Stimulated activated CD8-positive, alpha-beta memory T cell treated with anti-CD3 and anti-CD28 coated beads, Interleukin-7, amount 100 ng/mL, for 48 hours (primary cell): Measurements from ENCODE around the gene SLC16A6.
"Not testable (repeated sequence)": the region's sequence is repeated elsewhere in the genome, so short reads cannot be mapped to it uniquely, and the experiment has no call there.

Source experiments
- DNase-seq, 2 donors: peaks; one replicate each; pipeline ENCODE4 v3.0.0-alpha.2; 2020; ENCODE audit warnings: low read depth in 1 of 2; ENCODE audit errors: extremely low read depth in 1 of 2

Gene SLC16A6

DNA sequence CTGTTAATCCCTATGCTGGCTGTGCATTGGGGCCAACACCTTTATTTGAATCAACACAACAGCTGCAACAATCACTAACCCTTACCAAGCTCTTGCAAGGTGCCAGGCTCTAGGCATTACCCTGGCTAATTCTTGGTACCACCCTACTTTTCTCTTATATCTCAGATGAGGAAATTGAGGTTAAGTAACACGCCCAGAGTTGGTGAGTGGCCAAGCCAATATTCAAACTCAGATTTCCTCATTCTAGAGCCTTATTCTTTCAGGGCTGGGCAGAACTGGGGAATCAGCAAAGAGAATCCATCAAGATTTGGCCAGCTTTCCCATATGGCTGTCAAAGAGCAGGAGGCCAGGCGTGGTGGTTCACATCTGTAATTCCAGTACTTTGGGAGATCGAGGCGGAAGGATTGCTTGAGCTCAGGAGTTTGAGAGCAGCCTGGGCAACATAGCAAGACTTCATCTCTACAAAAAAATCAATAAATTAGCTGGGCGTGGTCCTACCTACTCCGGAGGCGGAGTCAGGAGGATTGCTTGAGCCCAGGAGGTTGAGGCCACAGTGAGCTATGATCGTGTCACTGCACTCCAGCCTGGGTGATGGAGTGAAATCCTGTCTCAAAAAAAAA, 24.1 kb upstream of the SLC16A6 start:
- DNase-seq, result no peak

DNA sequence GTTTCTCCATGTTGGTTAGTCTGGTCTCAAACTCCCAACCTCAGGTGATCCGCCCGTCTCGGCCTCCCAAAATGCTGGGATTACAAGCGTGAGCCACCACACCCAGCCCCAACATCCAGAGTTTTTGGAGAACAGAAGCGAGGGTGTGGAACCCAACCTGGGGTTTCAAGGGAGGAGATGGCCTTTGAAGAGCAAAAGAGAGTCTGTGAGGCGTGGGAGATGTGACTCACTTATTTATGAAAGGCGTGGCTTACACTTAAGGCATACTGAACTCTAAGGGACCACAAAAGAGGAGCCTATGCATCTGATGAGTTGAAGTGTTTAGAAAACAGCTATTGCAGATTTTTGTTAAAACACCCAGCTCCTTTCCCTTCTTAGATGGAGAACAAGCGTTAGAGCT, 19.2 kb upstream of the SLC16A6 start:
- DNase-seq, result no peak

GRCh38 chr17:68309066-68309670, 18.2 kb upstream of the SLC16A6 start:
- DNase-seq, result not testable (repeated sequence)

DNA sequence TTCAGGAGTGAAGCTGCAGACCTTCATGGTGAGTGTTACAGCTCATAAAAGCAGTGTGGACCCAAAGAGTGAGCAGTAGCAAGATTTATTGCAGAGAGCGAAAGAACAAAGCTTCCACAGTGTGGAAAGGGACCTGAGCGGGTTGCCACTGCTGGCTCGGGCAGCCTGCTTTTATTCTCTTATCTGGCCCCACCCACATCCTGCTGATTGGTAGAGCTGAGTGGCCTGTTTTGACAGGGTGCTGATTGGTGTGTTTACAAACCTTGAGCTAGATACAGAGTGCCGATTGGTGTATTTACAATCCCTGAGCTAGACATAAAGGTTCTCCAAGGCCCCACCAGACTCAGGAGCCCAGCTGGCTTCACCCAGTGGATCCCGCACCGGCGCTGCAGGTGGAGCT, 17.6 kb upstream of the SLC16A6 start:
- not testable (repeated sequence) for DNase-seq

DNA sequence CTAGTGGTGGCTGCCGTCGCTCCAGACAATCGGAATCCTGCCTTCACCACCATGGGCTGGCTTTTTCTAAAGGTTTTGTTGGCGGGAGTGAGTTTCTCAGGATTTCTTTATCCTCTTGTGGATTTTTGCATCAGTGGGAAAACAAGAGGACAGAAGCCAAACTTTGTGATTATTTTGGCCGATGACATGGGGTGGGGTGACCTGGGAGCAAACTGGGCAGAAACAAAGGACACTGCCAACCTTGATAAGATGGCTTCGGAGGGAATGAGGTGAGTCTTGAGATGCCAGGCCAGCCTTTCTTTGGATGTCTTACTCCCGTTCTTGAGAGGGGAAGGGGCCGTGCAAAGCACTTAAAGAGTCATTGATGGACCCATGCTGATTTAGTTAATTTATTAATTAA, 16.5 kb upstream of the SLC16A6 start:
- DNase-seq, result no peak

- no peak for DNase-seq
Measured at GRCh38 chr17:68306819-68307218, 15.9 kb upstream of the SLC16A6 start.

- DNase-seq, result no peak
Measured at GRCh38 chr17:68305142-68305541, 14.2 kb upstream of the SLC16A6 start.

GRCh38 chr17:68304706-68305105, 13.8 kb upstream of the SLC16A6 start:
- DNase-seq, result no peak

DNA sequence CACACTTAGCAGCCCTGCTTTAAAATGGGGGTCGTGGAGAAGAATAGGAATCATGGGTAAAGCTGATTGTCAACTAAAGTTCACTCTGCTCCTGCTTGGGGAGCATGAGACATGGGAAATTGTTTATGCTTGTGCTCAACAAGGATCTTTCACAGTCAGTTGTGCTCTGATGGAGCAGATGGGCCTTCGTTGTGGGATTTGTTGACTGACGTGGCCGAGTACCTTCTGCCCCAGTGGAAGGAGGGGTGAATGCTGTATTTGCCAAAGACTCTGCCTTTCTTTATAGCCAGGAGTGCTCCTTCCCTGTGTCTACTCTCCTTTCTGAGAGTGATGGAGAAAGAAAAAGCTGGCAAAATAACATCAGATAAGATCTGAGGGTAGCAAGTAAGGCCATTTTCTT, 11.7 kb upstream of the SLC16A6 start:
- DNase-seq, result no peak

- DNase-seq, result no peak
Measured at GRCh38 chr17:68302066-68302564, 11.2 kb upstream of the SLC16A6 start.

DNA sequence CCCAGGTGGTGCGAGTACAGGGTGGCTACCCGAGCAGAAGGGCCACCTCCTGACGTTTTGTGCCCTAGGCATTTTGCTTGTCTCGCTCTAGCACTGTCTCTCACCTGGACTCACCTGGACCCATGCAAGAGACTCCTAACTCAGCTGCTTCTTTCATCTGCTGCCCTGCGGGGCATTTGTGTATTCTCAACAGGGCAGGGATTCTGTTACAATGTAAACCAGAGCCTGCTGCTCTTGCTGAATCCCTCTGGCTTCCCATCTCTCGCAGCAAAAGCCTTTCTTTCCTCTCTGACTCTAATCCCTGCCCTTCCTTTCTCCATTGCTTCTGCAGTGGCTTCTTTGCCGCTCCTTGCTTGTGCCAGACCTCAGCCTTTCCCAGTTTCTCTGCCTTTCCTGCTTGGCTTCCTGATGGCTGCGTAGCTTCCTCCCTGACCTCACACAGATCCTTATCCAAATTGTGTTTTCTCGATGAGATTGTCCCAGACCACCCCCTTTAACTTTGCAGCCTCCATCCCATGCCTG, 10.6 kb upstream of the SLC16A6 start:
- no peak for DNase-seq

- no peak for DNase-seq
Measured at GRCh38 chr17:68299817-68300216, 8.9 kb upstream of the SLC16A6 start.

- no peak for DNase-seq
Measured at GRCh38 chr17:68298601-68299000, 7.7 kb upstream of the SLC16A6 start.

DNA sequence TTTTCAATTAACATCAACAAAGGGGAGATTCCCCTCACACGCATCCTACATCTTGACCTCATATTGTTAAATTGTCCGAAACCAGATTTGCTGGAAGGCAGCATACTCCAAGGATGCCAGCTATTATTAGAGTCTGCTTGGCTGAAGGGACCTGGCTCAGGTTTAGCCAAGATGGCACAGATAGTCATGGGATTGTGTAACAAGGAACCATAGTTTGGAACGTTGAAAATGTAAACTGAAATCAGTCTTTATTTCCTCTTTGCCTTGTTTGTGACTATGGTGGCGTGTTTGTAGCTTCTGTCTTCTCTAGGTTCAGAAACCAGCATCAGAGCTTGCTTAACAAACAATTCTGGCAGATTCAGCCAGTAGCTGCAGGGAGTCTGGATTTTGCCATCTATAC, 6.3 kb upstream of the SLC16A6 start:
- no peak for DNase-seq

- peak in 1 of 2 donors; percentile 38 for DNase-seq
Measured at GRCh38 chr17:68296217-68297191, 5.6 kb upstream of the SLC16A6 start.

GRCh38 chr17:68295086-68295485, 4.2 kb upstream of the SLC16A6 start:
- DNase-seq, result peak in 1 of 2 donors; percentile 41

- DNase-seq, result no peak
Measured at GRCh38 chr17:68294617-68295016, 3.7 kb upstream of the SLC16A6 start.

DNA sequence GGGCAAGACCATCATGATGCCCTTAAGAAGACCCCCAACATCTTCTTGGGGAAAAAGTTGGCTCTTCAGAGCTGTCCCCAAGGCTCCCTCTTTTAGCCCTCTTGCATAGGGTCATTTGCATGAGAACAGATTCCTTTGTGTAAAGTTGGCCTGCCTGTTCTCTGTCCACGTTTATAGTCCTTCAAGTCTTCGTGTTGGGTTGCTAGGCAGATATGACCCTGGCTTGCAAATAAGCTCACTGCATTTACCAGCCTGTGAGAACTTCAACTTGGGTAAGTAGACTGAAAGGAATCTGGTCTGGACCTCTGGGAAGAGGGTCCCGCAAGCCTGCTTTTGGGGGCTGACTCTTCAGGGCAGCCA, 3.2 kb upstream of the SLC16A6 start:
- no peak for DNase-seq

DNA sequence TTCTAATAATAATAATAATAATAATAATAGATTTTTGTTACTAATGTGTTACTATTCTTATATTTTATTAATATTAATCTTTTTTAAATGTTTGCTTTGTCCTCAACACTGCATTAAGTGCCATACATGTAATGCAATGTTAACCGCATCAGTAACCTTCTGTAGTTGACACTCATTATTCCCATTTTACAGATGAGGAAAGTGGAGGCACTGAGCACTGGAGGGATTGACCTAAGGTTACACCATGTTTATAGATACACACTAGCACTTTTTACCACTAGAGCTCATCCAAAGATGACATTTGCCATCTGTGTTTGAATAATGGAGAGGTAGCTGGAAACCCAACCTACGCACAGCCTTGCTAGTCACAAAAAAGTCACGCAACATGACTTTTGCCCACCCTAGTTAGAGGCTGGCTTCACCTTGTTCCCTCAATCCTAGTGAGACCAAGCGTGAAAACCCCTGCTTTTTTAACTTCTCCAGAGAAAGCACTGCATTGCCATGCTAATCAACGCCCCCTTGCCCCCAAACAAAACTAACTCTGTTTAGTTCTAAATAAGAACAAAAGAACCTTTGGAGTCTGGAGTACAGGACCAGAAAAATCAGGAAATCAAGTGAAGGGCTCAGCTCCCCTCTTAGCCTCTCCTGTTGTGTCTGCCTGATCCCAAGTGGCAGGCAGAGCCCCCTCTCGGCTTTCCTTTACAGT, 2.7 kb upstream of the SLC16A6 start:
- no peak for DNase-seq

DNA sequence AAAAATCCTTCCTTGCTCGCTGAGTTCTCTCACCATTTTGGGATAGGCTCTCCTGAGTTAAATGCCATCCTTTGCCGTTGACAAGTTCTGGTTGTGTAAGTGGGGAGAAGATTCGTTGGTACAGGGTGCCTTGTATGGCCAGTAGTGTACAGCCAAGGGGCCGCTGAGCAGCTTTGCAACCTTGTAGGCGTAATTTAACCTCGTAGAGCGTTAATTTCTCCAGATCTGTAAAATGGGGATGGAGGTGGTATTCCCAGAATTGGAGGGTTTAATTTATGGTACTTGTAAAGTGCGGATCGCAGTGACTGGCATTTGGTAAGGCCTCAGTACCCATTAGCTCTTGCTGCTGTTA, 1.7 kb upstream of the SLC16A6 start:
- no peak for DNase-seq
